ENCODE measurements around the gene TCF25.
A peak's percentile ranks its signal among the peaks of the same experiment; 100 is the strongest.
"Not testable (repeated sequence)": the region's sequence is repeated elsewhere in the genome, so short reads cannot be mapped to it uniquely, and the experiment has no call there.

The TCF25 gene

DNA sequence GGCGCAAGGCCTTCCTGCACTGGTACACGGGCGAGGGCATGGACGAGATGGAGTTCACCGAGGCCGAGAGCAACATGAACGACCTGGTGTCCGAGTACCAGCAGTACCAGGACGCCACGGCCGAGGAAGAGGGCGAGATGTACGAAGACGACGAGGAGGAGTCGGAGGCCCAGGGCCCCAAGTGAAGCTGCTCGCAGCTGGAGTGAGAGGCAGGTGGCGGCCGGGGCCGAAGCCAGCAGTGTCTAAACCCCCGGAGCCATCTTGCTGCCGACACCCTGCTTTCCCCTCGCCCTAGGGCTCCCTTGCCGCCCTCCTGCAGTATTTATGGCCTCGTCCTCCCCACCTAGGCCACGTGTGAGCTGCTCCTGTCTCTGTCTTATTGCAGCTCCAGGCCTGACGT lies 62.2 kb downstream of the TCF25 start:
- intact Hi-C loops (cut with micrococcal nuclease); H3K4me3 Mint-ChIP-seq; H3K27ac Mint-ChIP-seq: not testable (repeated sequence)

GRCh38 chr16:89936034-89936433 lies 62.6 kb downstream of the TCF25 start:
- Mint-ChIP-seq H3K27ac (no peak overlapping the region), H3K4me1 (ENCODE audit: low read depth) (no peaks in the 10 kb centered on the region), H3K27me3 (peaks cover 27% of the 10 kb centered on the region), H3K9me3 (no peaks in the 10 kb centered on the region), H3K36me3 (ENCODE audit: low read depth) (no peaks in the 10 kb centered on the region), H3K4me3 (no peak overlapping the region)
- intact Hi-C loops (cut with micrococcal nuclease), result no loop called here

More for the DNA sequence above, 62.2 kb downstream of the TCF25 start:
- peaks cover 28% of the 10 kb centered on the region for H3K27me3 Mint-ChIP-seq
- not testable (repeated sequence) for H3K4me1 Mint-ChIP-seq (ENCODE audit: low read depth); H3K36me3 Mint-ChIP-seq (ENCODE audit: low read depth); H3K9me3 Mint-ChIP-seq

- Mint-ChIP-seq H3K27ac (no peak overlapping the region), H3K9me3 (no peaks in the 10 kb centered on the region), H3K27me3 (peaks cover 22% of the 10 kb centered on the region), H3K4me1 (ENCODE audit: low read depth) (no peaks in the 10 kb centered on the region), H3K36me3 (ENCODE audit: low read depth) (no peaks in the 10 kb centered on the region), H3K4me3 (no peak overlapping the region)
- intact Hi-C loops (cut with micrococcal nuclease), result no loop called here
These were observed 63.1 kb downstream of the TCF25 start for GRCh38 chr16:89936508-89936907.

DNA sequence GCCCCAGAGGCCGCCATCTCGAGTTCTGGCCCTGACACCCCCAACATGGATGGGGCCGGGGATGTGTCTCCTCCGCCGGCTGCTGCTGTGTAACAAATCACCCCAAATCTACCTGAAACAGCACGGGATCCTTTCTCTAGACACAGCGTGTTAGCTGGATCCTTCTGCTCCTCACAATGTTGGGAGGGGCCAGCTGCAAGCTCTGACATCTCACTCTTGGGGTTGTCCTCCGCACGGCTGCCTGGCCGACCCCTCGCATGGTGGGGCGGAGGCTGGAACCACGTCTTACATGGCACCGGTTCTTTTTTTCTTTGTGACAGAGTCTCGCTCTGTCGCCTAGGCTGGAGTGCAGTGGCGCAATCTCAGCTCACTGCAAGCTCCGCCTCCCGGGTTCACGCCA lies 63.6 kb downstream of the TCF25 start:
- peaks cover 21% of the 10 kb centered on the region for H3K27me3 Mint-ChIP-seq
- no peaks in the 10 kb centered on the region for H3K9me3 Mint-ChIP-seq
- H3K4me1 Mint-ChIP-seq (ENCODE audit: low read depth), result no peaks in the 10 kb centered on the region
- intact Hi-C loops (cut with micrococcal nuclease), result no loop called here
- H3K27ac Mint-ChIP-seq, result no peak overlapping the region
- no peaks in the 10 kb centered on the region for H3K36me3 Mint-ChIP-seq (ENCODE audit: low read depth)
- H3K4me3 Mint-ChIP-seq, result no peak overlapping the region

GRCh38 chr16:89938175-89938885 lies 64.9 kb downstream of the TCF25 start:
- intact Hi-C loops (cut with micrococcal nuclease), result no loop called here
- no peaks in the 10 kb centered on the region for H3K4me1 Mint-ChIP-seq (ENCODE audit: low read depth)
- H3K9me3 Mint-ChIP-seq, result no peaks in the 10 kb centered on the region
- no peak overlapping the region for H3K4me3 Mint-ChIP-seq
- H3K27ac Mint-ChIP-seq, result no peak overlapping the region
- no peaks in the 10 kb centered on the region for H3K36me3 Mint-ChIP-seq (ENCODE audit: low read depth)
- peaks cover 24% of the 10 kb centered on the region for H3K27me3 Mint-ChIP-seq

DNA sequence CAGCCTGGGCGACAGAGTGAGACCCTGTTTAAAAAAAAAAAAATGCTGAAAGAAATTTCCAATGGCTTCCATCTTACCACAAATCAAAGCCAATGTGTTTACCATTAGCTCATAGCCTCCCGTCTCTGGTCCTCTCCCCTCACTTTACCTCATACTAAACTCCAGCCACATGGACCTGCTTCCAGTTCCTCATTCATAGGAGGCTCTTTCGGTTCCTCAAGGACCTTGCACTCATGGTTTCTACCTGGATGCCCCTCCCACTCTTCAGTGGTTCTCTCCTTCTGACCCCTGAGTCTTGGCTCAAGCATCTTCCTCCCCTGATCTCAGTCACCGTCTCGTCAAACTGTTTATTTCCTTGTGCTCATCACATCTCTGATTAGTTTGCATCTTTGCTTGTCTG lies 71.4 kb downstream of the TCF25 start:
- Mint-ChIP-seq H3K27me3 (peaks cover 59% of the 10 kb centered on the region), H3K9me3 (no peaks in the 10 kb centered on the region), H3K4me1 (ENCODE audit: low read depth) (peaks cover 17% of the 10 kb centered on the region), H3K27ac (no peak overlapping the region), H3K36me3 (ENCODE audit: low read depth) (peaks cover 3% of the 10 kb centered on the region), H3K4me3 (no peak overlapping the region)
- intact Hi-C loops (cut with micrococcal nuclease), result no loop called here

- H3K4me1 Mint-ChIP-seq (ENCODE audit: low read depth), result peaks cover 25% of the 10 kb centered on the region
- H3K27me3 Mint-ChIP-seq, result peaks cover 62% of the 10 kb centered on the region
- H3K4me3 Mint-ChIP-seq, result no peak overlapping the region
- H3K27ac Mint-ChIP-seq, result no peak overlapping the region
- intact Hi-C loops (cut with micrococcal nuclease), result no loop called here
- H3K36me3 Mint-ChIP-seq (ENCODE audit: low read depth), result peaks cover 10% of the 10 kb centered on the region
- H3K9me3 Mint-ChIP-seq, result no peaks in the 10 kb centered on the region
These were observed 72.3 kb downstream of the TCF25 start for GRCh38 chr16:89945654-89946053.

- peaks cover 10% of the 10 kb centered on the region for H3K36me3 Mint-ChIP-seq (ENCODE audit: low read depth)
- no peak overlapping the region for H3K4me3 Mint-ChIP-seq
- intact Hi-C loops (cut with micrococcal nuclease), result no loop called here
- peaks cover 62% of the 10 kb centered on the region for H3K27me3 Mint-ChIP-seq
- H3K27ac Mint-ChIP-seq, result no peak overlapping the region
- peaks cover 25% of the 10 kb centered on the region for H3K4me1 Mint-ChIP-seq (ENCODE audit: low read depth)
- no peaks in the 10 kb centered on the region for H3K9me3 Mint-ChIP-seq
These were observed 73.1 kb downstream of the TCF25 start for GRCh38 chr16:89946515-89946914.

DNA sequence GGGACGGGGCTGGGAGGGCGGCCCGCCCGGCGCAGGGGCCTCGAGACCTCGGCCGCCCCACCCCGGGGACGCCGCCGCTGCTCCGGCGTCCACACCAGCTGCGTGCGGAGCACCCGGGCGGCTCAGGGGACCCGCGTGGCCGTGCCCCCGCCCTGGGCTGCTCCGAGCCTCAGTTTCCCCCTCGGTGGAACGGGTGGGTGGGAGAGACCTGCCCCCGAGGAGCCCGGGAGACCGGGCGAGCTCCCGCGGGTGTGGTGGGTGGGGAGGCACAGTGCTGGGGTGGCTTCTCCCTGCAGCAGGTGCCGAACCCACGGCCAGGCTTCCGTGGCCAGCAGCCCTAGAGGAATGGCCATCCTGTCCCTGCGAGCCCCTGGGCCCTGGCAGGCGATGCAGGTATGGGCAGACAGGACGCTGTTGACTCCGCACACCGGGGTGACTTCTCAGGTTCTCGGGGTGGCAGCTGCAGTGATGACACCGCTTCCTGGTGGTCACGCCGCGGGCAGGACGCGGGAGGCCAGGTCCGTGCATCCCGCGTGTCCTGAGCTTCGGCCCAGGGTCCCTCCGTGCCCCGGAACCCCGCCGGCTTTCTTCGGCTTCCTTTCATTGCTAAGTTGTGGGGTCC lies 75.8 kb downstream of the TCF25 start:
- H3K27ac Mint-ChIP-seq, result peak overlapping the region; percentile 77
- H3K36me3 Mint-ChIP-seq (ENCODE audit: low read depth), result peaks cover 16% of the 10 kb centered on the region
- intact Hi-C loops (cut with micrococcal nuclease), result no loop called here
- peaks cover 45% of the 10 kb centered on the region for H3K4me1 Mint-ChIP-seq (ENCODE audit: low read depth)
- peaks cover 50% of the 10 kb centered on the region for H3K27me3 Mint-ChIP-seq
- peak overlapping the region; percentile 81 for H3K4me3 Mint-ChIP-seq
- H3K9me3 Mint-ChIP-seq, result no peaks in the 10 kb centered on the region

GRCh38 chr16:89949756-89950155 lies 76.4 kb downstream of the TCF25 start:
- peak overlapping the region; percentile 81 for H3K4me3 Mint-ChIP-seq
- peaks cover 45% of the 10 kb centered on the region for H3K27me3 Mint-ChIP-seq
- intact Hi-C loops (cut with micrococcal nuclease), result no loop called here
- H3K27ac Mint-ChIP-seq, result peak overlapping the region; percentile 77
- no peaks in the 10 kb centered on the region for H3K9me3 Mint-ChIP-seq
- H3K36me3 Mint-ChIP-seq (ENCODE audit: low read depth), result peaks cover 22% of the 10 kb centered on the region
- H3K4me1 Mint-ChIP-seq (ENCODE audit: low read depth), result peaks cover 48% of the 10 kb centered on the region

- no peaks in the 10 kb centered on the region for H3K9me3 Mint-ChIP-seq
- intact Hi-C loops (cut with micrococcal nuclease), result no loop called here
- no peak overlapping the region for H3K27ac Mint-ChIP-seq
- H3K27me3 Mint-ChIP-seq, result peaks cover 30% of the 10 kb centered on the region
- peaks cover 61% of the 10 kb centered on the region for H3K4me1 Mint-ChIP-seq (ENCODE audit: low read depth)
- peaks cover 31% of the 10 kb centered on the region for H3K36me3 Mint-ChIP-seq (ENCODE audit: low read depth)
- no peak overlapping the region for H3K4me3 Mint-ChIP-seq
These were observed 78.1 kb downstream of the TCF25 start for GRCh38 chr16:89951509-89951908.

DNA sequence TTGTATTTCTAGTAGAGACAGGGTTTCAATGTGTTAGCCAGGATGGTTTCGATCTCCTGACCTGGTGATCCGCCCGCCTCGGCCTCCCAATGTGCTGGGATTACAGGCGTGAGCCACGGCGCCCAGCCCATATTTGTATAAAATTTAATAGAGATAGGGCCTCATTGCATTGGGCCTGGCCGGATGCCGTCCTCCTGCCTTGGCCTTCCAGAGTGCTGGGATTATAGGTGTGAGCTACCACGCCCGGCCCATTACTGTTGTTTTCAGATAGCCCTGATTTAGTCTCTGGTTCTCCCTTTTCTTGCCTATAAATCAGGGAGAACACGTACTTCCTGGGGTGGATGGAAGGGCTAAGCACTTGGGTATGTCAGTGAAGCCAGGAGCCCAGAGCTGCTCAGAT lies 78.7 kb downstream of the TCF25 start:
- no peak overlapping the region for H3K4me3 Mint-ChIP-seq
- peaks cover 67% of the 10 kb centered on the region for H3K4me1 Mint-ChIP-seq (ENCODE audit: low read depth)
- intact Hi-C loops (cut with micrococcal nuclease), result no loop called here
- peaks cover 24% of the 10 kb centered on the region for H3K27me3 Mint-ChIP-seq
- H3K27ac Mint-ChIP-seq, result no peak overlapping the region
- no peaks in the 10 kb centered on the region for H3K9me3 Mint-ChIP-seq
- peaks cover 31% of the 10 kb centered on the region for H3K36me3 Mint-ChIP-seq (ENCODE audit: low read depth)

DNA sequence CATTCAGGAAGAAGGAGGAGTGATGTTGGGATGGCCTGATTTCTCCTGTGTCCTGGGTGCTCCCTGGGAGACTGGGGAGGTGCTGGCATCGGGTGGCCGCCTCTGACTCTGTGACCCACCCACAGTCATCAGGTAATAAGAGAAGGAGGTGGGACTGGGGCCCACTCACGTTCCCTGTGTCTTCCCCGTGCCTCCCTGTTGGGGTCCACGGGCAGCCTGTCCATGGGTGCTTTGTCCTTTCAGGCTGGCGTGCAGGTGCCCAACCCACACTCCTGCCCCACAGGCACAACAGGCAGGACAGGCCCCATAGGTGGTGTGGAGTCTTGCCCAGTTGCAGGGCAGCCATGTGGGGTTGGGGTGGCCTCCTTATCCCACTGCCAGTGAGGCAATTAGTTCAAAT lies 79.2 kb downstream of the TCF25 start:
- Mint-ChIP-seq H3K27ac (no peak overlapping the region), H3K27me3 (peaks cover 19% of the 10 kb centered on the region), H3K4me3 (no peak overlapping the region), H3K36me3 (ENCODE audit: low read depth) (peaks cover 36% of the 10 kb centered on the region), H3K4me1 (ENCODE audit: low read depth) (peaks cover 68% of the 10 kb centered on the region), H3K9me3 (no peaks in the 10 kb centered on the region)
- intact Hi-C loops (cut with micrococcal nuclease), result no loop called here

DNA sequence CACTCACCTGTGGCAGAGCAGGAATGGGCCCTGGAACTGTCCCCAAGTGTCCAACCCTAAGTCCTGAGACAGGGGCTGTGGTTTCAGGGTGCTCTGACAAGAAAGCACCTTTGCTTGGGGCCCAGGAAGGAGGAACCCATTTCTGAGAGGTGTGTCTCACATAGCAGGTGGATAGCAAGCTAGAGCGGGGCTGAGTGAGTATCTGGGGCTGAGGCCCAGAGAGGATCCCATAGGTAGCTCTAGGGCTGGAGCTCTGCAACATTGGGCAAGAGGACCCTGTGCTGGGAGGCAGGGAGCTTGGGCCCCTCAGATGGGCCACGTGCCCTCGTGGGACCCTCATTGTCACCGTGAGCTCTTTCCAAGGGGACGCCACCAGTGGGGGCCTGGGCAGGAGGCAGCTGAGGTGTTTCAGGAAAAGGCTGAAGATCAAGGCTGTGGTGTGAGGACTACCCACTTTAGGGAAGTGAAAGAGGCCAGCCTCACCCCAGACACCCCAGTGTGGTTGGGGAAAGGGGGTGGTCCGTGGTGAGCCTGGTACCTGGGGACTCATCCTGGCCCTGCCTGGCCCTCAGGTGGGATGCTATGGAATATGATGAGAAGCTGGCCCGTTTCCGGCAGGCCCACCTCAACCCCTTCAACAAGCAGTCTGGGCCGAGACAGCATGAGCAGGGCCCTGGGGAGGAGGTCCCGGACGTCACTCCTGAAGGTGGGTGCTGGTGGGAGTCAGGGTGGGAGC lies 80.4 kb downstream of the TCF25 start:
- intact Hi-C loops (cut with micrococcal nuclease), result no loop called here
- peaks cover 79% of the 10 kb centered on the region for H3K4me1 Mint-ChIP-seq (ENCODE audit: low read depth)
- peak overlapping the region; percentile 91 for H3K27ac Mint-ChIP-seq
- no peaks in the 10 kb centered on the region for H3K9me3 Mint-ChIP-seq
- peaks cover 9% of the 10 kb centered on the region for H3K27me3 Mint-ChIP-seq
- H3K36me3 Mint-ChIP-seq (ENCODE audit: low read depth), result peaks cover 49% of the 10 kb centered on the region
- H3K4me3 Mint-ChIP-seq, result no peak overlapping the region
